AG04449 (cell line): Measurements from ENCODE around the gene CTSE.

Experiments used
- CTCF ChIA-PET: fragments of 350-600 bp; formaldehyde crosslinking; extraction: SDS; loops from one replicate; lab custom pipeline; 2021; ENCODE audit warnings: antibody characterized with exemption; lab: Yijun Ruan, JAX
- POLR2A ChIA-PET: fragments of 400-600, 350-600 bp; formaldehyde crosslinking; extraction: SDS; loops from one replicate; lab custom pipeline; 2020; ENCODE audit warnings: antibody characterized with exemption, inconsistent platforms; lab: Yijun Ruan, JAX
- DNase-seq: peaks from one replicate; pipeline ENCODE4 v3.0.0-alpha.2; 2010; ENCODE audit warnings: low read depth, low spot score
- H3K4me3 ChIP-seq: 2 replicates; pipeline ENCODE4 v1.5.1; 2011; ENCODE audit warnings: low read depth, mild to moderate bottlenecking, control low read depth, low read length
- CTCF ChIP-seq: IDR thresholded peaks from one replicate; pipeline ENCODE4 v1.5.1; 2011; ENCODE audit warnings: mild to moderate bottlenecking, moderate library complexity, low read length, control low read depth, inconsistent platforms; ENCODE audit not compliant: insufficient read depth; ENCODE audit errors: missing control alignments

Gene CTSE

GRCh38 chr1:206050655-206051235, 27.1 kb upstream of the CTSE start:
- TF ChIP-seq CTCF, result no peak
- ChIA-PET POLR2A (no interaction called here), CTCF (interaction anchor here (2.2 kb wide), 1 partner anchor 20 kb away, joined by 9 read pairs; no protein-coding TSS in a partner anchor)
- no peak overlapping the region for H3K4me3 ChIP-seq
- DNase-seq, result no peak

- POLR2A ChIA-PET, result no interaction called here
Measured at GRCh38 chr1:206049919-206050600, 26.4 kb upstream of the CTSE start.

DNA sequence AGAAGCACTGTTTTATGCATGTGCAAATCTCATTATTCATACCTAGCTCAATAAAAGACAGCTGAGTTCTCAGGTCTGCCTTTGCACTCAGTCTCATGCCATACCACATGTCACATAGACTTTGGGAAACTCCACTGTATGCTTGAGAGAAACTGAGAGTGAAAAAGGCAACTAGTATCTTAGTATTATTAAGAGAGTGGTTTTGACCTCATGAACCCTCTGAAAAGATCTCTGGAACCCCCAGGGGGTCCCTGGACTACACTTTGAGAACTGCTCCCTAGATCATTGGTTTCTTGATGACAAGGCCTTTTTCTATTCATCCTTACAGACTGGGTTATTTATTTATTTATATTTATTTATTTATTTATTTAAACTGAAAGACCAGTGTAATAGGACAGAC, 25.6 kb upstream of the CTSE start:
- ChIA-PET POLR2A (no interaction called here), CTCF (interaction anchor here (2.2 kb wide), 1 partner anchor 60 kb away, joined by 5 read pairs; no protein-coding TSS in a partner anchor)
- no peak for DNase-seq
- TF ChIP-seq CTCF, result no peak
- no peak overlapping the region for H3K4me3 ChIP-seq

More at GRCh38 chr1:206049919-206050600, 26.4 kb upstream of the CTSE start:
- no peak for DNase-seq
- TF ChIP-seq CTCF, result no peak
- no peak overlapping the region for H3K4me3 ChIP-seq
- CTCF ChIA-PET, result interaction anchor here (2.2 kb wide), 1 partner anchor 19 kb away, joined by 9 read pairs; no protein-coding TSS in a partner anchor

- H3K4me3 ChIP-seq, result no peak overlapping the region
- TF ChIP-seq CTCF, result no peak
- ChIA-PET CTCF (interaction anchor here (2.2 kb wide), 1 partner anchor 60 kb away, joined by 5 read pairs; no protein-coding TSS in a partner anchor), POLR2A (no interaction called here)
- DNase-seq, result no peak
Measured at GRCh38 chr1:206048582-206048981, 24.9 kb upstream of the CTSE start.

DNA sequence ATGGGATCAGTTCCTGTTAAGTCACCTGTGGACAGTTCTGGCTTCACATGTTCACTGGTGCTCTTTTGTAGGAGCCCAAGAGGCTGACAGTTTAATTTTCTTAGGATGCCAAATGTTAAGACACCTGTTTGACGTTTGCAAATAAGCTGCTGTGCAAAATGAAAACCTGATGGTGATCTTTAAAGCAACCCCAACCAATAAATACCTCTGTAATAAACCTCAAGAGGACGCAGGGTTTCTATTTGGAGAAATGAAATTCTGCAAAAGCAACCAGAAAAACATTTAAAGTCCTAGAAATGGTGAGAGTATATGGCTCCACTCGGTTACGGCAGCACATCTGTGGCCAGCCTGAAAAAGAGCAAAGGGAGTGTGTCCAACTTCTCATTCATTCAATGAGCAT, 23.6 kb upstream of the CTSE start:
- TF ChIP-seq CTCF, result no peak
- ChIA-PET CTCF (interaction anchor here (1.4 to 7.3 kb wide), 3 partner anchors 17 to 62 kb away, joined by 5 to 53 read pairs (median 5); no protein-coding TSS in a partner anchor), POLR2A (no interaction called here)
- DNase-seq, result no peak
- H3K4me3 ChIP-seq, result no peak overlapping the region

DNA sequence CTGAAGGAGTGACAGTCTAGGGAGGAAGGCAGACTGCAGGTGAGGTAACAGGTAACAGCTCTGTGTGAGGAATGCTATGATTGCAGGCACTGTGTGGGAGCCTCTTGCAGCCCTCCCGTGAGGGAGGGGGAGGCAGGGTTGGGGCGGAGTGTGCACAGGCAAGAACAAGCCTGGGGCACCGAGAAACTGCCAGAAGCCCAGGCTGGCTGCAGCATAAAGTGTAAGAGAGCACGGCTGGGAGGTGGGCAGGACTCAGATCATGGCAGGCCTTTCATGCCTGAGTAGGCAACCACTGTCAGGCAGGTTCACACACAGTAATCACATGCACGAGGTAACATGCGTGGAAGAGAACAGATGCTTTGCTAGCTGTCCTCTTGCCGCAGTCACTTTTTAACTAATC, 17.9 kb upstream of the CTSE start:
- ChIA-PET POLR2A (no interaction called here), CTCF (interaction anchor here (7.3 kb wide), 1 partner anchor 11 kb away, joined by 53 read pairs; no protein-coding TSS in a partner anchor)
- DNase-seq, result no peak
- TF ChIP-seq CTCF, result no peak
- no peak overlapping the region for H3K4me3 ChIP-seq
